GM10847 (cell line): ENCODE measurements around the gene TRAPPC10.

Experiments used
- POLR2A ChIP-seq: IDR thresholded peaks from 2 replicates; pipeline ENCODE4 v1.6.1; 2011; ENCODE audit not compliant: insufficient read length; ENCODE audit errors: extremely low read depth

The TRAPPC10 gene

DNA sequence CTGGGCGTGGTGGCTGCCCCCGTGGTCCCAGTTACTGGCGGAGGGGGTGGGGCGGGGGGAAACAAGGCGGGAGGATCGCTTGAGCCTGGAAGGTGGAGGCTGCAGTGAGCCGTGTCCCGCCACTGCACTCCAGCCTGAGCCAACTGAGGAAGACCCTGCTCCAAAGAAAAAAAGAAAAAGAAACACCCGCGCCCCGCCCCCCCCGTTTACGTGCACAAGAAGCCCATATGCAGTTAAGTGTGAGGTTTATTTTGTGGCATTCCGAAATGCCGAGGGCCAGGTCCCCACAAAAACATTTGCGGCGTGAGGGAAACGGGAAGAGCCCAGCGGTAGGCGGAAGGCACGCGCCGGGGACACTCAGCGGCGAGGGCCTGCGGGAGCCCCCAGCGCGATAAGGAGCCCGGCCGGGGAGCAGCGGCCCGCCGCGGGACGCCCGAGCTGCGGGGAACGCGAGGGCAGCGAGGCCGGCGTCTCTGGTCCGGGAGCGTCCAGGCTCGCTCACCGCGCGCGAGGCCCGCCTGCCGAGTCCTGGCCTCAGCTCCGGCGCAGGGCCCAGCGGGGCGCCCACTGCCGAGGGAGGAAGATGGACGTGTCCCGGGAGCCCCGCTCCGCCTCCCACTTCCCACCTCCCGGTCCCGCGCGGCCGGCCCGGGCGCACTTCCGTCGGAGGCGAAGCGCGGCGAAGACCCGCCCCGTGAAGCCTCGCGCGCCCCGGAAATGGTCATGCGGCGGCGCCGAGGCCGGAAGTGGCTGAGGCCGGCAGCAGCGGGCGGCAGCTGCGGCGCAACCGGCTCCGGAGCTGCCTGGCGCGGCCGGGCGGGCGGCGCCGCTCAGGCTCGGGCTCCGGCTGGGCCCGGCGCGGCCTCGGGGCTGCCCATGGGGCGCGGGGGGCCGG is at the start of gene TRAPPC10:
Gene TRAPPC10 (plus strand): TSS at position 731 of the 895 bp plus-strand sequence. CDS start 185 bp downstream, outside the sequence.
- TF ChIP-seq POLR2A: peak; percentile 80

DNA sequence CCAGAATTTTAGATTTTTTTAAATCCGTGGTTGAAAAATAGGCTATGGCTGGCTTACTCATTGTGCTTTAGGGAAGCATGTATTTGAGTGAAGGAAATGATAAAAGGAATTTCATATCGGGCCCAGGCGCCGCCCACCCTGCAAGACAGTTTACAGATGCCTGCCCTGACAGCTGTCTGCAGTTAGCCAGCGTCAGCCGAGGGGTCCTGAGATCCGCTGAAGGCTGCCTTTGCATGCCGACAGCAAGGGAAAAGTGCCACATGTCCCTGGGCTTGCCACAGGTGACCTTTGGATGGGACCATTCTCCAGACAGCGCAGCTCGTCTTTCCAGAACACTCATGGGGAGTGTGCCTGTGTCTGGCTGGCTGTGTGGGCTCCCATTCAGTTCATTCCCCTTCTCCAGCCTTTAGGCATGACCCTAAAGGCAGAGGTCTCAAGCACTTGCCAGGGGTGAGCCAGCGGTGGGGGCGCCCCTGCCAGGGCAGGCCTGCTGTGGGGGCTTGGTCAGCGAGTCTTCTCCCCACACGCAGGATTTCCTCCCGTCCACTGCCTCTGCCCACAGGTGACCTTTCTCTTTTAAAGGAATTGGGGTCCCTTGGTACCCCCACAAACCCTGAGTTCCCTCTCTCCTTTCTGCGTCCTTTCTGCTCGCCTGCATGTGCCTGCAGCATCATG is 46.1 kb upstream of the TRAPPC10 start:
- no peak for TF ChIP-seq POLR2A

DNA sequence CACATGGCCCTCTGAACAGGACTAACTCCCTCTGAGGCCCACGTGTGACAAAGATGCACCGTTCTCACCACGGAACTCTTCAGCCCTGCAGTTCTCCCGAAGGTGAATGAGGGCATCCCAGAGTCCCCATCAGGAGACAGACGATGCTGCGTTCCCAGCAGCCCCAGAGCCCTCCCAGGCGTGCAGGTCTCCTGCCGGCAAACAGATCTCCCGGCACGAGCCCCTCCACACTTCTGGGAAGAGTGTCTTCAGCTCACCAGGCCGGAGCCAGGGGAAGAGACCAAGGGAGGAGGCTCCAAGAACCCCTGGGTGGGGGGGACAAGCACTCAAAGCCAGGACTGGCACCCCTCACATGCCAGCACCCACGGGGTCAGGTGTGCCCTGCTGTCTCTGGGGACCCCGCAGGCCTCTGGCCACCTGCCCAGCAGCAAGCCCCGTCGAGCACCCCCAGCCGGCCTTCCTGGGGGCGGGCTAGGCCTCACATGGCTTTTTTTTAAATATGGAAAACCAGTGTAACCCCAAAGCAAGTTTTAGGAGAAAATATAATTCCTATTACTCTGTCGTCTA is 45.1 kb upstream of the TRAPPC10 start:
- TF ChIP-seq POLR2A: no peak

- TF ChIP-seq POLR2A: no peak
Observed at GRCh38 chr21:43967981-43968380, 44.1 kb upstream of the TRAPPC10 start.

DNA sequence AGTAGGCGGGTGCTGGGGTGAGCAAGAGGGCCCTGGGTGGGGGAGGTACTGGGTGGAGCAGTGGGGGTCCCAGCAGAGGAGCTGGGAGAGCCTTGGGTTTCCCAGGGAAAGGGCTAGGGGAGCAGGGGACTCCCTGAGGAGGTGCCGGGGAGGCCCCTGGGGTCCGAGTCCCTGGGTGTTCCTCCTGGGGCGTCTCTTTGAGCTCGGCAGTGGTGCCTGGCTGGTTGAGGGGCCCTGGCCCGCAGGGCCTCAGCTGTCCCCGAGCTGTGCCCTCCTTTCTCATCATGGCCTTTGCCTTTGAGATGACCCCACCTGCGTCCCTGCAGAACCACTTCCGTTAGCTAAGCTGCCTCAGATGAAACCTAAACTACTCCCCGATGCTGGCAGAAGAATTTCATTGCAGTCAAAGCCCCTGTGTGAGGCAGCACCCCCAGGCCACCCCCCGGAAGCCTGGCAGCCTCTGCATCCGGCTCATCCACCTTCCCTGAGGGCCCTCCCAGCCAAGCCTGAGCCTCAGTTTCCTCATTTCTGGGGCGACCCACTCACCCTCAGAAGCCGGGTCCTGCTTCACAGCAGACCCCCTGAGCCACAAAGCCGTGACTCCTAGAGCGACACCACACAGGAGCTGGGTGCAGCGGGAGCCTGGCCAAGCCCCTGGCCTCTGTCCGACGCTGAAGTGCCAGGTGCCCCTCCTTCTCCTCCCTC is 43.5 kb upstream of the TRAPPC10 start:
- TF ChIP-seq POLR2A: no peak

- no peak for TF ChIP-seq POLR2A
Observed at GRCh38 chr21:43969115-43969444, 43.0 kb upstream of the TRAPPC10 start.

GRCh38 chr21:43970551-43970950 is 41.6 kb upstream of the TRAPPC10 start:
- no peak for TF ChIP-seq POLR2A

DNA sequence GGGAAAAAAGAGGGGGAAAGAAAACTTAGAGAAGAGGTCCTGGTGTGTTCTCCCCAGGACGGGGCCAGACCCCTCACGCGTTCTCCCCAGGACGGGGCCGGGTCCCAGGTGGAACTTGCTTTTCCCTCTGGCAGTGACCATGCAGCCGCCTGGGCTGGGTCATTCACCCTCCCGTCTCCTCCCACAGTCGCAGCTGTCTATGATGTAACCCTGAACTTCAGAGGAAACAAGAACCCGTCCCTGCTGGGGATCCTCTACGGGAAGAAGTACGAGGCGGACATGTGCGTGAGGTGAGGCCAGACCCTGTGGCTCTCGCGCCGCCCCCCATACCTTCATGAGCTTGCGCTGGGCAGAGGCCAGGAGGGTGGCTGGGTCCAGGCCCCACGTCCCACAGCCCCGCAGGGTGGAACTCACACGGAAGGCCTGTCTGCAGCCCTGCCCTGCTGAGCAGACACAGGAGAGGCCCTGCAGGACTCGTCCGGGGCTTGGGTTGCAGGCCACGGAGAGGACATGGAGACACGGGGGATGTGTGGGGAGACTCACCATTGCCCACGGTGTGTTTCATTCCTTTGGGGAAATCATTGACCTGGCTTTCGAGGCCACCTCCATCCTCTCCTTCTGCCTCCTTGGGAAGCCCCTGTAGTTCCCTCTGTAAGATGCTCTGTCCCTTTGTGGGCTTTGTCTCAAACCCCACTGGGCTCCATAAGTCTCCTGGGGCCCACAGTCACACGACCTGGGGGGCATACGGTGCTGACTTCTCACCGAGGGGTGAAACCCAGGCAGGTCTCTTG is 40.7 kb upstream of the TRAPPC10 start:
- TF ChIP-seq POLR2A: no peak

DNA sequence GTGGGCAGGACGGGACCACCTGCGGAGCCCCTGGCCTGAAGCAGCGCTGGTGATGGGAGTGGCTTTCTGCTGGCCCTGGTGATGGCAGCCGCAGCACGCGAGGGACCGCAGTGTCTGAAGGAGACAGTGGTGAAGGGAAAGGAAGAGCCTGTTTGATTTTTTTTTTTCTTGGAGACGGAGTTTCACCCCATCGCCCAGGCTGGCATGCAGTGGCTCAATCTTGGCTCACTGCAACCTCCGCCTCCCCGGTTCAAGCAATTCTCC is 40.2 kb upstream of the TRAPPC10 start:
- TF ChIP-seq POLR2A: no peak

DNA sequence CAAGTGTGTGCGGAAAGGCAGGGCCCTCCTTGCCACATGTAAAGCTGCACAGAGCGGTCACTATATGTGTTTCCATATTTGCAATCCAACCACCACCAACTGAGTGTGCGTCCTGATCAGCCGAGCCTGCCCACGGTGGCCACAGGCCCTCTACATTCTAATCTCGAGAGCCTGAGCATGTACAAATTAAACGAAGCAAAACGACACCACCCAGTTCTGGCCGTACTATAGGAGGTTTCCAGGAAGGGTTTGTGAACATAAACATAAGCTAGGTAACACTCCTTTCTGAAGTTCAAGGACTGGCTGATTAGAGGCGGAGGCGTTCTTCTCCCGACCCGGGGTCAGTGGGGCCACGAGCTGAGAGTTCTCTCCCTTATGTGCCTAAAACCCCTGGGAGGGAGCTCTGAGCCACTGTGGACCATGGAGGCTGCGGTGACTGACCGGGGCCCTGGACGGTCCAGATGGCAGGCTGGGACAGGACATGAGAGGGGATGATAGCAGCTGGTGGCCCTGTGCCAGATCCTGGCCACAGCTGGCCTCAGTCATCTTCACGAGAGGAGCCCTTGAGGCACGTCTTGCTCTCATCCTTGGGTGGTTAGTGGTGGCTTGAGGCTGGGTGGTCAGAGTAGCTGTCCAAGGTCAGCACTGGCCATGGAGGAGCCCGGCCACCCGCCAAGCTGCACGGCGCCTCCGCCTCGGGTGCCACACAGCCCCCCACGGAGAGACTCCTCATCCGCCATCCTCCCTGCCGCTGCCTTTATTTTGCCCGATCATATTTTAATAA is 39.1 kb upstream of the TRAPPC10 start:
- no peak for TF ChIP-seq POLR2A

DNA sequence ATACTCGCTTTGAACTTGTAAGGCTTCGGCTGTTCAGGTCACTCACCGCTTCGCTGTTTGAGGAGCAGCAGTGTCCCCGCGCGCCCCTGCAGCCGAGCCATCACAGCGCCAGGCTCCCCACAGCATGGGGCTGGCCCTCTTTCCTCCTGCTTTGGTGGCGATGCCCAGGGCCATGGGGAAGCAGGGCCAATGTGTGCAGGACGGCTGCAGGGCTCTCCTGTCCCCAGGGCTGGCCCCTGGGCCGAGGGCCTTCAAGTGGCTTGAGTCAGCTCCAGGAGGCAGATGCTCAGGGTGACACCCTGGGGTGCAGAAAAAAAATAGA is 38.5 kb upstream of the TRAPPC10 start:
- TF ChIP-seq POLR2A: no peak

DNA sequence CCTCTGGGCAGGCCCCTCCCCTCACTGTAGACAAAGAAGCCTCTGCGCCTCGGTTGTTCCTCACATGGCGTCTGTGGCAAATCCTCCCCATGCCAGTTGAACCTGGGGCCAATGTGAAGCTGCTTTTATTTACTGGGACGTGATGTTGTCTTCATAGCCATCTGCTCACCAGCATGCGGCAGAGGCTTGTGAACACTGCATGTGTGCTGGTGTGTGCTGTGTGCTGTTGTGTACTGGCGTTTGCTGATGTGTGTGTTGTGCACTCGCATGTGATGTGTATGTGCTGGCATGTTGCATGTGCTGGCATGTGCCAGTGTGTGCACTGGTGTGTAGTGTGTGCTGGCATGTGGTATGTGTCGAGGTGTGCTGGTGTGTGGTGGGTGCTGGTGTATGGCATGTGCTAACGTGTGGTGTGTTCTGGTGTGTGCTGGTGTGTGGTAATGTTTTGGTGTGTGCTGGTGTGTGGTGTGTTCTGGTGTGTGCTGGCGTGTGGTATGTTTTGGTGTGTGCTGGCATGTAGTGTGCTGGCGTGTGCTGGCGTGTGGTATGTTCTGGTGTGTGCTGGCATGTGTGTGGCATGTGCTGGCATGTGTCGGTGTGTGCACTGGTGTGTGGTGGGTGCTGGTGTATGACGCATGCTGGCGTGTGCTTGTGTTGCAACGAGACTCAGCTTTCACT is 37.2 kb upstream of the TRAPPC10 start:
- TF ChIP-seq POLR2A: peak; percentile 23

- TF ChIP-seq POLR2A: no peak
Observed at GRCh38 chr21:43975469-43976098, 36.5 kb upstream of the TRAPPC10 start.
